H1 (cell line): Measurements from ENCODE around the gene DAG1. TPM values are rescaled to one million over a fixed set of nuclear protein-coding genes. Genes with fewer than 3 reads are reported as not detected.

Experiments
- CTCF ChIA-PET: fragments of 300-600 bp; sonication (Branson Sonifier 250); formaldehyde crosslinking; loops from one replicate; lab custom pipeline; 2021; ENCODE audit not compliant: partially characterized antibody; lab: Charles Lee
- POLR2A ChIA-PET: fragments of 300-600 bp; sonication (Branson Sonifier 250); formaldehyde crosslinking; loops from one replicate; lab custom pipeline; 2021; ENCODE audit warnings: inconsistent platforms; ENCODE audit not compliant: partially characterized antibody; lab: Charles Lee
- DNase-seq, 2 experiments: peaks; one replicate each; pipeline versions ENCODE4 v3.0.0 to v3.0.0-alpha.2; 2010 to 2022; ENCODE audit warnings: low spot score in 2 of 2, low read depth in 1 of 2, mixed read lengths in 1 of 2
- FAIRE-seq: peaks from 2 replicates; lab custom pipeline; 2011; peaks lifted over from hg19 to GRCh38; lab: Jason Lieb, UNC
- H2AFZ ChIP-seq: 2 replicates; pipeline ENCODE4 v1.8.1; 2012; ENCODE audit warnings: low read length, inconsistent platforms
- H2AK5ac ChIP-seq: 2 replicates; pipeline ENCODE4 v1.6.1; 2013; ENCODE audit warnings: low read depth, low read length
- H2BK120ac ChIP-seq: replicated peaks from 2 replicates; pipeline ENCODE3; 2013; ENCODE audit warnings: low read depth, low read length, inconsistent platforms
- H2BK12ac ChIP-seq: 2 replicates; pipeline ENCODE4 v1.6.1; 2013; ENCODE audit warnings: low read depth, low read length
- H2BK15ac ChIP-seq: 2 replicates; pipeline ENCODE4 v1.6.1; 2013; ENCODE audit warnings: low read length
- H2BK20ac ChIP-seq: 2 replicates; pipeline ENCODE4 v1.6.1; 2013; ENCODE audit warnings: low read length
- H2BK5ac ChIP-seq: 2 replicates; pipeline ENCODE4 v1.6.1; 2013; ENCODE audit warnings: low read depth, low read length
- H3K14ac ChIP-seq: 2 replicates; pipeline ENCODE4 v1.6.1; 2013; ENCODE audit warnings: inconsistent platforms; ENCODE audit not compliant: insufficient read length
- H3K18ac ChIP-seq: 2 replicates; pipeline ENCODE4 v1.6.1; 2013; ENCODE audit warnings: low read length; ENCODE audit errors: extremely low read depth
- H3K23ac ChIP-seq: 2 replicates; pipeline ENCODE4 v1.6.1; 2013; ENCODE audit warnings: inconsistent platforms; ENCODE audit not compliant: insufficient read length
- H3K23me2 ChIP-seq: 2 replicates; pipeline ENCODE4 v1.6.1; 2013; ENCODE audit warnings: low read depth, low read length
- H3K27ac ChIP-seq: 2 replicates; pipeline ENCODE4 v1.6.1; 2011; ENCODE audit warnings: low read depth, low read length, inconsistent platforms
- H3K27me3 ChIP-seq, 4 experiments: replicated peaks in 1 of 4; 1 replicate in 1 of 4; 2 replicates in 3 of 4; pipeline versions ENCODE4 v1.6.1 to v1.8.1; 2011 to 2013; ENCODE audit warnings: low read length in 3 of 4, mild to moderate bottlenecking in 3 of 4, inconsistent platforms in 2 of 4, mixed read lengths in 2 of 4, moderate library complexity in 1 of 4; ENCODE audit not compliant: control insufficient read depth in 3 of 4, insufficient read depth in 3 of 4; ENCODE audit errors: extremely low read depth in 1 of 4
- H3K36me3 ChIP-seq, 4 experiments: 2 replicates each; pipeline versions ENCODE4 v1.6.1 to v1.8.1; 2011 to 2013; ENCODE audit warnings: mild to moderate bottlenecking in 4 of 4, low read length in 3 of 4, moderate library complexity in 2 of 4, control low read depth in 1 of 4, inconsistent platforms in 1 of 4; ENCODE audit not compliant: insufficient read depth in 4 of 4, control insufficient read depth in 2 of 4
- H3K4ac ChIP-seq: replicated peaks from 2 replicates; pipeline ENCODE3; 2013; ENCODE audit warnings: low read length, low read depth, mixed read lengths, inconsistent platforms; ENCODE audit not compliant: insufficient read length
- H3K4me1 ChIP-seq, 4 experiments: replicated peaks in 1 of 4; 1 replicate in 1 of 4; 2 replicates in 3 of 4; pipeline versions ENCODE4 v1.6.1 to v1.8.1; 2011 to 2013; ENCODE audit warnings: low read length in 3 of 4, inconsistent platforms in 2 of 4, mixed read lengths in 1 of 4; ENCODE audit not compliant: insufficient read depth in 4 of 4, control insufficient read depth in 3 of 4
- H3K4me2 ChIP-seq, 2 experiments: 2 replicates each; pipeline versions ENCODE4 v1.6.1 to v1.8.1; 2011 to 2013; ENCODE audit warnings: low read depth in 2 of 2, low read length in 2 of 2, control low read depth in 1 of 2, inconsistent platforms in 1 of 2, mild to moderate bottlenecking in 1 of 2; ENCODE audit not compliant: insufficient read depth in 1 of 2
- H3K4me3 ChIP-seq, 4 experiments: fragments of 200-600, 300-600 bp in 1 of 4; sonication (generic), shearing (Covaris generic), sonication (Bioruptor Twin) in 1 of 4; 2 replicates each; pipeline versions ENCODE4 v1.5.1 to v1.8.1; 2011 to 2016; ENCODE audit warnings: low read length in 4 of 4, low read depth in 3 of 4, control low read depth in 2 of 4, inconsistent platforms in 2 of 4, mild to moderate bottlenecking in 2 of 4, mixed read lengths in 1 of 4, moderate library complexity in 1 of 4; ENCODE audit not compliant: insufficient read depth in 2 of 4; ENCODE audit errors: extremely low read depth in 1 of 4
- H3K56ac ChIP-seq: replicated peaks from 2 replicates; pipeline ENCODE3; 2013; ENCODE audit warnings: low read depth, mild to moderate bottlenecking, mixed read lengths, low read length, inconsistent platforms; ENCODE audit not compliant: insufficient read length
- H3K79me1 ChIP-seq: 2 replicates; pipeline ENCODE4 v1.6.1; 2013; ENCODE audit warnings: low read depth, low read length, control low read depth
- H3K79me2 ChIP-seq, 2 experiments: 2 replicates each; pipeline versions ENCODE4 v1.6.1 to v1.8.1; 2012 to 2013; ENCODE audit warnings: low read length in 2 of 2, mild to moderate bottlenecking in 2 of 2, inconsistent platforms in 1 of 2; ENCODE audit not compliant: insufficient read depth in 2 of 2, control insufficient read depth in 1 of 2
- H3K9ac ChIP-seq, 4 experiments: replicated peaks in 1 of 4; 1 replicate in 1 of 4; 2 replicates in 3 of 4; pipeline versions ENCODE4 v1.6.1 to v1.8.1; 2011 to 2013; ENCODE audit warnings: low read depth in 3 of 4, low read length in 3 of 4, control low read depth in 2 of 4, mild to moderate bottlenecking in 2 of 4, moderate library complexity in 2 of 4, inconsistent platforms in 1 of 4; ENCODE audit errors: extremely low read depth in 1 of 4
- H3K9me3 ChIP-seq, 2 experiments: 2 replicates each; pipeline versions ENCODE4 v1.6.1 to v1.8.1; 2012 to 2013; ENCODE audit warnings: mild to moderate bottlenecking in 2 of 2, moderate library complexity in 2 of 2, control low read depth in 1 of 2, inconsistent platforms in 1 of 2, low read depth in 1 of 2, low read length in 1 of 2, mixed read lengths in 1 of 2; ENCODE audit not compliant: insufficient read depth in 2 of 2
- H4K20me1 ChIP-seq, 2 experiments: replicated peaks in 1 of 2; 2 replicates each; pipeline versions ENCODE3 to v1.8.1; 2011 to 2013; ENCODE audit warnings: inconsistent platforms in 2 of 2, low read length in 2 of 2, mild to moderate bottlenecking in 1 of 2; ENCODE audit not compliant: insufficient read depth in 2 of 2, control insufficient read depth in 1 of 2
- H4K5ac ChIP-seq: 2 replicates; pipeline ENCODE4 v1.6.1; 2013; ENCODE audit warnings: low read length, low read depth, mixed read lengths, inconsistent platforms; ENCODE audit not compliant: insufficient read length
- H4K8ac ChIP-seq: 2 replicates; pipeline ENCODE4 v1.8.0; 2013; ENCODE audit warnings: mild to moderate bottlenecking, moderate library complexity, low read length, inconsistent platforms; ENCODE audit not compliant: insufficient read depth; ENCODE audit errors: extremely low read depth
- H4K91ac ChIP-seq: replicated peaks from 2 replicates; pipeline ENCODE3; 2013; ENCODE audit warnings: low read length, mixed read lengths, inconsistent platforms; ENCODE audit not compliant: insufficient read length
- CEBPB ChIP-seq: IDR thresholded peaks from 2 replicates; pipeline ENCODE4 v1.6.1; 2012; ENCODE audit warnings: low read depth, low read length
- EP300 ChIP-seq, 2 experiments: IDR thresholded peaks; 1 replicate in 1 of 2; 2 replicates in 1 of 2; pipeline ENCODE4 v1.6.1; 2011 to 2012; ENCODE audit warnings: low read depth in 2 of 2, low read length in 2 of 2, mild to moderate bottlenecking in 2 of 2, borderline replicate concordance in 1 of 2, inconsistent platforms in 1 of 2, moderate library complexity in 1 of 2
- SAP30 ChIP-seq: fragments of 300-600 bp; sonication (generic); IDR thresholded peaks from 2 replicates; pipeline ENCODE4 v1.7.1; 2012; ENCODE audit warnings: low read length, moderate library complexity, mild to moderate bottlenecking, inconsistent platforms; ENCODE audit not compliant: insufficient read depth, insufficient replicate concordance
- YY1 ChIP-seq: IDR thresholded peaks from 2 replicates; pipeline ENCODE4 v1.6.1; 2011; ENCODE audit warnings: low read depth, mild to moderate bottlenecking, low read length
- WGBS, 2 experiments: shearing (Covaris generic) in 1 of 2; methylation state at CpG; one replicate each; pipeline versions ENCODE4 v1.1.6 to v1.1.7; 2013 to 2015; ENCODE audit warnings: low lambda C conversion rate in 2 of 2, mixed read lengths in 2 of 2, inconsistent platforms in 1 of 2, low coverage in 1 of 2, missing lambda C conversion rate in 1 of 2; ENCODE audit not compliant: insufficient replicate concordance in 2 of 2, insufficient coverage in 1 of 2, insufficient read length in 1 of 2; ENCODE audit errors: extremely low coverage in 1 of 2, missing lambda C conversion rate in 1 of 2; 5-methylcytosine and 5-hydroxymethylcytosine counted together
- polyA plus RNA-seq, 7 experiments: library from polyadenylated mRNA; depleted of rRNA in 3 of 7; stranded (reverse) in 5 of 7; unstranded in 2 of 7; fragments of >200 nt in 5 of 7; fragments of 200-250 nt in 2 of 7; gene quantifications; 1 replicate in 5 of 7; 2 replicates in 1 of 7; 4 replicates in 1 of 7; pipeline versions ENCODE4 v1.2.1 to v1.2.3, GENCODE V29; 2011 to 2013; ENCODE audit warnings: missing spikeins in 2 of 7, mixed read lengths in 2 of 7
- total RNA-seq: library from RNA; stranded (reverse); fragmentation: NEBNext Ultra II Directional; extraction: Animal tissue kit (Norgen Biotek cat#: 25700); gene quantifications from 2 replicates; pipeline ENCODE4 v1.2.1, GENCODE V29; 2021

DAG1 gene
- total and polyA plus RNA-seq, 2 of the 8 experiments (the other 6 are each of a cell fraction or from before 2014, with no cell fraction given): 97.5 to 138 TPM

DNA sequence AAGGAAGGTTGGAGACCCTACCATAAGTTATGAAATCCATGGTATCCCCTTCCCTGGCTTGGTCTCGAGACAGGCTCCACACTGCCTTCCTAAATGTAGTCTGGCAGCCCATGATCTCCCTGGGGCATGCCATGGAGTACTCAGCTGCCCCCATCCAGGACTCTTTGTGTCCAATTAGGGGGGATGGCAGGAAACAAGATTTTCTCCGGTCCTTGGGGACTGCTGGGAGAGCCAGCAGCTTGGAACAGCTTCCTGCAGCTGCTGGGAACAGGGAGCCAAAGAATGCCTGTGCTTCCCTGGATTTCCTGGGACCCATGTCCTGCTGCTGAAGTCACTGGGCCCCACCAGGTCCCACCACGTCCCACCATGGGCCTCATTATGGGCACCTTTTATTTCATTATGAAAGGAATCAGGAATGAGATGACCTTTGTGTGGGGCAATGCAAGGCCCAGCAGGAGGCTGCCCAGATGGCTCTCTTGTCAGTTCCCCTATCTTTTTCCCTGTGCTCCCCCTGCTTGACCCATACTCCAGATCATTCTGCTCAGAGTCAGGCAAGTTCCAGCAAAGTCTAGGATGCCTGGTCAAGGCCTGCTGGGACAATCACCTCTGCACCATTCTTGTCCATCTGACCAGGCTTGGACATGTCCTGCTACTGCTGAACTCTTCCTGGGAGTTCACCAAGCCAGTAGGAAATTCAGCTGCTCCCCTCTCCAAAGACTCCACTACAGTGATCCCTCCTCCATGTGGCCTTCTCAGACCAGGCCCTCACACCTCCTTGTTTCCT is 15.0 kb upstream of the DAG1 start:
- Histone ChIP-seq H3K27me3 (no peaks in the 10 kb centered on the region), H2BK12ac (peak overlapping the region; percentile 50; the same call in 1 of the 2 replicates), H4K20me1 (no peaks in the 10 kb centered on the region), H2BK20ac (peak overlapping the region; percentile 74; the same call in 1 of the 2 replicates), H3K56ac (no peak overlapping the region), H4K8ac (0 out of 2 replicates have a peak overlapping the region, but pooled peaks have one; percentile 16), H3K23ac (no peak overlapping the region), H3K79me2 (no peaks in the 10 kb centered on the region), H2BK15ac (no peak overlapping the region; the same call in 1 of the 2 replicates), H3K4ac (no peak overlapping the region), H4K91ac (peak overlapping the region; percentile 77), H4K5ac (no peak overlapping the region), H2BK5ac (peak overlapping the region; percentile 9; the same call in 1 of the 2 replicates), H2AFZ (no peak overlapping the region), H3K14ac (no peak overlapping the region), H3K36me3 (no peaks in the 10 kb centered on the region), H3K23me2 (no peaks in the 10 kb centered on the region), H3K18ac (peak overlapping the region; percentile 39), H3K4me3 (no peak overlapping the region), H2BK120ac (no peak overlapping the region), H3K27ac (no peak overlapping the region), H3K4me1 (peaks cover 7 to 17% (median 13%) of the 10 kb centered on the region in 4 experiments), H2AK5ac (no peak overlapping the region), H3K9me3 (no peaks in the 10 kb centered on the region), H3K4me2 (no peak overlapping the region), H3K79me1 (no peaks in the 10 kb centered on the region), H3K9ac (no peak overlapping the region; a peak in 1 of 7 replicates)
- TF ChIP-seq SAP30: no peak
- TF ChIP-seq YY1: no peak
- TF ChIP-seq CEBPB: no peak
- peak in 1 of 2 experiments; percentile 27; a peak in 1 of 3 replicates for TF ChIP-seq EP300 (IDR thresholded peaks at IDR 0.05; ENCODE audit: borderline replicate concordance in 1 of 2, low read depth in 2 of 2, low read length in 2 of 2)
- POLR2A ChIA-PET: interaction anchor here (1.0 to 11.8 kb wide), 5 partner anchors 17 to 98 kb away, joined by 3 to 205 read pairs (median 5); partner anchors contain the start of genes AMT and DAG1
- CTCF ChIA-PET: interaction anchor here (0.6 to 4.1 kb wide), 33 partner anchors 8 to 285 kb away, joined by 3 to 50 read pairs (median 7); partner anchors contain the start of genes AMT and USP4
- FAIRE-seq: no peak
- 73% methylated on average over 3 of the region's 3 CpGs; no CpG with 5 or more reads in 1 of the 2 experiments for WGBS, 2 experiments
- peak in 1 of 2 experiments; percentile 48 for DNase-seq
